Activated T-helper 2 cell treated with anti-CD3 and anti-CD28 coated beads, Interferon-gamma antibody, Interleukin-2, Interleukin-4, amounts not matched to agents 10 μg/mL and 5 μg/mL and 100 μg/mL, durations not matched to agents 14 hours and 24 hours and 36 hours (primary cell): ENCODE results near the gene NMNAT3. TPM values are rescaled to one million over a fixed set of nuclear protein-coding genes. Genes with fewer than 3 reads are reported as not detected.
"Not testable (repeated sequence)": the region's sequence is repeated elsewhere in the genome, so short reads cannot be mapped to it uniquely, and the experiment has no call there.

Source experiments
- DNase-seq: peaks from one replicate; pipeline ENCODE4 v3.0.0; 2021; ENCODE audit warnings: low spot score
- H3K27ac Mint-ChIP-seq: one replicate; pipeline ENCODE4 v1.8.0; 2021; ENCODE audit warnings: mixed read lengths
- H3K27me3 Mint-ChIP-seq: one replicate; pipeline ENCODE4 v1.8.0; 2021; ENCODE audit warnings: low read depth, mixed read lengths
- H3K36me3 Mint-ChIP-seq: one replicate; pipeline ENCODE4 v1.8.0; 2021; ENCODE audit warnings: low read depth, mixed read lengths
- H3K4me1 Mint-ChIP-seq: one replicate; pipeline ENCODE4 v1.8.0; 2021; ENCODE audit warnings: low read depth, mixed read lengths
- H3K4me3 Mint-ChIP-seq: one replicate; pipeline ENCODE4 v1.8.0; 2021; ENCODE audit warnings: low read depth, mild to moderate bottlenecking, moderate library complexity, mixed read lengths
- H3K9me3 Mint-ChIP-seq: one replicate; pipeline ENCODE4 v1.8.0; 2021; ENCODE audit warnings: mixed read lengths
- intact Hi-C: fragments of 100-400 bp; cut with micrococcal nuclease; formaldehyde crosslinking; loops from one replicate; pipeline ENCODE4 v1.15.1; 2023
- total RNA-seq: library from RNA; stranded (reverse); gene quantifications from 2 replicates; pipeline ENCODE4 v1.2.3, GENCODE V29; 2022

The NMNAT3 gene
- total RNA-seq, 1 donor from 2014 or later = 0.43 TPM

DNA sequence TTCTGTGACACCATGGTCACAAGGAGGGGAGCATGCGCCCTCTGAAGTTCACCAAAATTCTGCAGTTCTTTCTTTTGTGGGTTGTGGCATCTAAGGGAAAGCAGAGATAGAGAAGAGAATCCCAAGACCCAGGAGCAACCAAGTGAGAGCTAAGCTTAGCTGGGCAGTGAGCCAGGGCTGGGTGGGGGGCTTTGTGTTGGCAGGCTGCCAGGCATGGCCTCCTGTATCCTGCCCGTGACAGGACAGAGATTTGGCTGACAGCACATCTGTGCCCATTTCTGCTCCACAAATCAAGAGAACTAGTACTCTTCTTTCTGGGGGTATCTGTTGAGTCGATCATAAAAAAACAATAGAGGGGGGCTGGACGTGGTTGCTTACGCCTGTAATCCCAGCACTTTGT is 66.2 kb downstream of the NMNAT3 start:
- Mint-ChIP-seq H3K9me3 (no peaks in the 10 kb centered on the region), H3K27me3 (peaks cover 2% of the 10 kb centered on the region), H3K4me3 (no peak overlapping the region), H3K4me1 (peaks cover 3% of the 10 kb centered on the region), H3K36me3 (no peaks in the 10 kb centered on the region), H3K27ac (no peak overlapping the region)
- intact Hi-C loops = no loop called here
- DNase-seq = no peak

DNA sequence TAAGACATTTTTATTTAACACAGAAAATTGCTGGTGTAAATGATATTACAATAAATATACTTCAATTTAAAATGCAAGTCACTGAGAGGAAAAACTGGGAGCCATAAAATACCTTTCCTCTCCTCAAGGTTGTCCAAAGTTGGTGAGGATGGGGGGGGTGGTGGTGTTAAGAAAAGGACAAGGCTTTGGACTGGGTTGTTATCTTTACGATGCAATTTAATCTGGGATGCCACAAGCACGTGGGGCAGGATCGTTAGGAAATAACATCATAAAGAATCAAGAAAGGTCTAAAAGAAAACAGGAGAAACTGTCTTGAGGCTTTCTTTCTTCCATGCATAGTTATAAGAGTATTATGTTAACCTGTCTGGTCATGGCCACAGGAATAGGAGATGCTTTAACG is 66.9 kb downstream of the NMNAT3 start:
- no peaks in the 10 kb centered on the region for H3K36me3 Mint-ChIP-seq
- H3K4me1 Mint-ChIP-seq = peaks cover 3% of the 10 kb centered on the region
- intact Hi-C loops = no loop called here
- H3K9me3 Mint-ChIP-seq = no peaks in the 10 kb centered on the region
- DNase-seq = no peak
- no peak overlapping the region for H3K4me3 Mint-ChIP-seq
- peaks cover 2% of the 10 kb centered on the region for H3K27me3 Mint-ChIP-seq
- no peak overlapping the region for H3K27ac Mint-ChIP-seq

GRCh38 chr3:139608924-139609323 is 68.8 kb downstream of the NMNAT3 start:
- Mint-ChIP-seq H3K36me3 (no peaks in the 10 kb centered on the region), H3K4me1 (peaks cover 3% of the 10 kb centered on the region), H3K4me3 (no peak overlapping the region), H3K27ac (no peak overlapping the region), H3K9me3 (no peaks in the 10 kb centered on the region), H3K27me3 (peaks cover 2% of the 10 kb centered on the region)
- intact Hi-C loops = no loop called here
- DNase-seq = no peak

- Mint-ChIP-seq H3K4me3 (no peak overlapping the region), H3K9me3 (no peaks in the 10 kb centered on the region), H3K36me3 (no peaks in the 10 kb centered on the region), H3K27me3 (peaks cover 2% of the 10 kb centered on the region), H3K4me1 (peaks cover 3% of the 10 kb centered on the region), H3K27ac (no peak overlapping the region)
- intact Hi-C loops = no loop called here
- DNase-seq = no peak
Measured at GRCh38 chr3:139608108-139608380, 69.7 kb downstream of the NMNAT3 start.

- H3K4me3 Mint-ChIP-seq = no peak overlapping the region
- peaks cover 3% of the 10 kb centered on the region for H3K4me1 Mint-ChIP-seq
- intact Hi-C loops = no loop called here
Measured at GRCh38 chr3:139607257-139608107, 70.3 kb downstream of the NMNAT3 start.

GRCh38 chr3:139602003-139602402 is 75.8 kb downstream of the NMNAT3 start:
- Mint-ChIP-seq H3K27ac (no peak overlapping the region), H3K36me3 (no peaks in the 10 kb centered on the region), H3K27me3 (peaks cover under 1% of the 10 kb centered on the region), H3K4me3 (no peak overlapping the region), H3K9me3 (no peaks in the 10 kb centered on the region), H3K4me1 (no peaks in the 10 kb centered on the region)
- DNase-seq = no peak
- intact Hi-C loops = no loop called here

More at GRCh38 chr3:139607257-139608107, 70.3 kb downstream of the NMNAT3 start:
- Mint-ChIP-seq H3K27me3 (peaks cover 2% of the 10 kb centered on the region), H3K36me3 (no peaks in the 10 kb centered on the region), H3K9me3 (no peaks in the 10 kb centered on the region), H3K27ac (no peak overlapping the region)
- no peak for DNase-seq

DNA sequence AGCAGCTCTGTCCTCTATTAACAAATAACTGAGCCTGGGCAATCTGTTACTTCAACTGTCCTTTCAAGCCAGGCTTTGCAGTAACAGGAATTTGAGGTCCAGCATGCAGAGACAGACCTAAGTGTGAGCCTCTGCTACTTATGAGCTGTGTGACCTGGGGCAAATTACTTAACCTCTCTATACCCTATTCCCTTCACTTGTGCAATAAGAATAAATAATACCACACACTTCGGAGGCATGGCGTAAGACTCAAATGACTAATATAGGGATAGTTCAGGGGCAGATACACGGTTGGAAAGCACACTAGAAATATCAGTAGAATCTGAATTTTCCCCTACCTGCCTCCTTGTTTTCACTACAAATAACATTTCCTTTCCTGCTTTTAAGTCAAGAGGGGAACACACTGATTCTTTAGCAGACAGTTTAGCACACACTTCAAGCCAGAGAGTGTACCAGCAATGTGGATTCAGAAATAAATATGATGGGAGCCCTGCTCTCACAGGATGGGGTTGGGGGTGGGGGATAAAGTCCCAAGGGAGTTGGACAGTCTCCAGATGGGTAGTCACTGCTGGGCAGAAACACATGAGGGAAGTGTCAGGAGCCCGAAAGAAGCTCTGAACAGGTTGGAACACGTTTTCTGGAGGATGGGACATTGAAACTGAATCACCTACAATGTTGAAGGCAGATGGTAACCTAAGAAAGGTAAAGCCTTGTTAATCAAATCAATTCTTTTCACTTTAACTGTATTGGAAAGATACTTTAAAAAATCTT is 76.4 kb downstream of the NMNAT3 start:
- Mint-ChIP-seq H3K9me3 (no peaks in the 10 kb centered on the region), H3K27ac (no peak overlapping the region), H3K4me1 (no peaks in the 10 kb centered on the region), H3K27me3 (no peaks in the 10 kb centered on the region), H3K4me3 (no peak overlapping the region), H3K36me3 (no peaks in the 10 kb centered on the region)
- intact Hi-C loops = no loop called here
- DNase-seq = no peak

GRCh38 chr3:139597947-139598346 is 79.8 kb downstream of the NMNAT3 start:
- no peaks in the 10 kb centered on the region for H3K36me3 Mint-ChIP-seq
- H3K27ac Mint-ChIP-seq = no peak overlapping the region
- intact Hi-C loops = no loop called here
- no peak for DNase-seq
- H3K4me3 Mint-ChIP-seq = no peak overlapping the region
- H3K4me1 Mint-ChIP-seq = no peaks in the 10 kb centered on the region
- H3K27me3 Mint-ChIP-seq = no peaks in the 10 kb centered on the region
- H3K9me3 Mint-ChIP-seq = no peaks in the 10 kb centered on the region

DNA sequence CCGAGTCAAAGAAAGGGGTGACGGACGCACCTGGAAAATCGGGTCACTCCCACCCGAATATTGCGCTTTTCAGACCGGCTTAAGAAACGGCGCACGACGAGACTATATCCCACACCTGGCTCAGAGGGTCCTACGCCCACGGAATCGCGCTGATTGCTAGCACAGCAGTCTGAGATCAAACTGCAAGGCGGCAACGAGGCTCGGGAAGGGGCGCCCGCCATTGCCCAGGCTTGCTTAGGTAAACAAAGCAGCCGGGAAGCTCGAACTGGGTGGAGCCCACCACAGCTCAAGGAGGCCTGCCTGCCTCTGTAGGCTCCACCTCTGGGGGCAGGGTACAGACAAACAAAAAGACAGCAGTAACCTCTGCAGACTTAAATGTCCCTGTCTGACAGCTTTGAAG is 86.6 kb downstream of the NMNAT3 start:
- intact Hi-C loops, H3K36me3 Mint-ChIP-seq, H3K27ac Mint-ChIP-seq, DNase-seq, H3K9me3 Mint-ChIP-seq, H3K27me3 Mint-ChIP-seq, H3K4me3 Mint-ChIP-seq, H3K4me1 Mint-ChIP-seq: not testable (repeated sequence)

DNA sequence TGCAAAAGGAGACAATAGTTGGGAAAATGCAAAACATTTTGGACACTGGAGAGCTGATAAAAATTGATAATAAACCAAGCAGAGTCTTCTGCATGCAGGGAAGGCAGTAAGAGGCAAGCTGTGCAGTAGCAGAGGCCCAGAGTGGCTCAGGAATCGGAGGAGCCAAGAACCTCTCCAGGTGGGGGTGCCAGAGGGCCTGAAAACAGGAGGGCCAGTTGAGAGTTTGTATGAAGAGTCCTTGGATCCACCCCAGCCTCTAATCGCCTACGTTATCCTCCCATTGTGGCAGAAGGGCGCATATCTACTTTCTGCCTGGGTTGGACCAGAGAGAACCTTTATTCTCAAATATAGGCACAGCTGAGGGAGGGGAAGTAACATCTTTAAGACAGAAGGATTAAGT is 89.3 kb downstream of the NMNAT3 start:
- Mint-ChIP-seq H3K4me3 (no peak overlapping the region), H3K36me3 (no peaks in the 10 kb centered on the region), H3K27me3 (peaks cover 5% of the 10 kb centered on the region), H3K9me3 (no peaks in the 10 kb centered on the region), H3K27ac (no peak overlapping the region), H3K4me1 (peaks cover 3% of the 10 kb centered on the region)
- no peak for DNase-seq
- intact Hi-C loops = no loop called here

GRCh38 chr3:139587797-139588196 is 90.0 kb downstream of the NMNAT3 start:
- Mint-ChIP-seq H3K9me3 (no peaks in the 10 kb centered on the region), H3K27ac (no peak overlapping the region), H3K36me3 (no peaks in the 10 kb centered on the region), H3K27me3 (peaks cover 5% of the 10 kb centered on the region), H3K4me3 (no peak overlapping the region), H3K4me1 (peaks cover 3% of the 10 kb centered on the region)
- DNase-seq = no peak
- intact Hi-C loops = no loop called here

DNA sequence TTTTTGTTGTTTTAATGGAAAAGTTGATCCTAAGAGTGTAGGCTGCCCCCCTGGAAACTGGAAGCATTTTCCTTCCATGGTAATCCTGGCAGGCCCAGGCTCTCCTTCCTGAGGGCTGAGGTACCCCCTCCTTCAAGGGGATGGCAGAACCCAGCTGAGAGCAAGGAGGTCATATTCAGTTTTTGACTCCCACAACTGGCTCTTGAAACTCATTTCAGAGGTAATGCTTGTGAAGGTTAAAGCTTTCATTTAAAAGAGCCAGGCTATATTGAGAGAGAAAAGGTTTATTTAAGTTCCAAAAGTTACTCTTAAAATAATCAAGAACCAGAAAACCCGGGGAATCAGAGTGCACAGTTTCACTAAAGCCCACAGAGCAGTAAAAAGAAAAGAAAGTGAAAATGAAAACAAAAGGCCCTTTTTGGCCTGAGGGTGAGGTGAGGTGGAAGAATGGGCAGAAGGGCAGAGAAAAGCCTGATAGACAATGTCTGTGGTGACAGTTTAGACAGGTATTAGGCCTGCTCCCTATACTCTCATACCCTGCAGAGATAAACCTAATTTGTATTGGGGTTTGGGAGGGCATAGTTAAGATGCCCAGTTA is 91.3 kb downstream of the NMNAT3 start:
- no peaks in the 10 kb centered on the region for H3K36me3 Mint-ChIP-seq
- intact Hi-C loops = no loop called here
- no peak overlapping the region for H3K27ac Mint-ChIP-seq
- H3K27me3 Mint-ChIP-seq = peaks cover 5% of the 10 kb centered on the region
- DNase-seq = no peak
- peaks cover 3% of the 10 kb centered on the region for H3K4me1 Mint-ChIP-seq
- H3K4me3 Mint-ChIP-seq = no peak overlapping the region
- no peaks in the 10 kb centered on the region for H3K9me3 Mint-ChIP-seq

- Mint-ChIP-seq H3K4me3 (no peak overlapping the region), H3K9me3 (no peaks in the 10 kb centered on the region), H3K4me1 (peaks cover 3% of the 10 kb centered on the region), H3K27ac (no peak overlapping the region), H3K27me3 (peaks cover 5% of the 10 kb centered on the region), H3K36me3 (no peaks in the 10 kb centered on the region)
- DNase-seq = no peak
- intact Hi-C loops = no loop called here
Measured at GRCh38 chr3:139585820-139586219, 92.0 kb downstream of the NMNAT3 start.
